Measurements from ENCODE around the gene TTI1.

- TF ChIP-seq TCF12 (IDR thresholded peaks at IDR 0.05; ENCODE audit: low read depth), result no peak
- no peak for TF ChIP-seq TEAD4 (IDR thresholded peaks at IDR 0.05)
- no peak for TF ChIP-seq EP300 (IDR thresholded peaks at IDR 0.05; ENCODE audit: borderline replicate concordance)
- TF ChIP-seq FOXM1 (IDR thresholded peaks at IDR 0.05; ENCODE audit: borderline replicate concordance, low read depth), result no peak
- TF ChIP-seq, protein P1, sequence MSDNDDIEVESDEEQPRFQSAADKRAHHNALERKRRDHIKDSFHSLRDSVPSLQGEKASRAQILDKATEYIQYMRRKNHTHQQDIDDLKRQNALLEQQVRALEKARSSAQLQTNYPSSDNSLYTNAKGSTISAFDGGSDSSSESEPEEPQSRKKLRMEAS (IDR thresholded peaks at IDR 0.05), result no peak
Measured at GRCh38 chr20:37970856-37971245, 62.4 kb downstream of the TTI1 start.

Data from Ishikawa (cell line).